ENCODE measurements around the gene LRMDA. TPM values are rescaled to one million over a fixed set of nuclear protein-coding genes. Genes with fewer than 3 reads are reported as not detected.

The LRMDA gene
- total and polyA plus RNA-seq, 2 of the 4 experiments (the other 2 are of a cell fraction): 0.07 TPM; not detected in 1

- no peaks in the 10 kb centered on the region for H3K79me1 ChIP-seq (ENCODE audit: low read depth in 1 of 2, low read length in 2 of 2)
- no TSS peak for BruUV-seq (replicated peaks)
- no peak overlapping the region for H3K9ac ChIP-seq (ENCODE audit: low read depth, low read length)
- no peak for DNase-seq
- H2AFZ ChIP-seq (replicated peaks; ENCODE audit: low read length, poor library complexity): no peak overlapping the region
- no peak overlapping the region for H3K18ac ChIP-seq (ENCODE audit: low read depth, low read length)
- ChIA-PET CTCF (interaction anchor here (0.6 kb wide), 1 partner anchor 9 kb away, joined by 4 read pairs; no protein-coding TSS in a partner anchor), POLR2A (ENCODE audit: unreplicated experiment) (no interaction called here)
- TF ChIP-seq RFX5 (IDR thresholded peaks at IDR 0.05; ENCODE audit: low read depth, low read length) (no peak), POLR2A (IDR thresholded peaks at IDR 0.05; ENCODE audit: low read depth, low read length) (no peak), FOS (IDR thresholded peaks at IDR 0.05; ENCODE audit: low read depth, low read length) (no peak), ELK1 (IDR thresholded peaks at IDR 0.05; ENCODE audit: borderline replicate concordance, low read depth, low read length) (no peak), RAD21 (IDR thresholded peaks at IDR 0.05; ENCODE audit: low read length) (no peak), NFE2L2 (IDR thresholded peaks at IDR 0.05; ENCODE audit: low read depth, low read length) (no peak), SMC3 (IDR thresholded peaks at IDR 0.05; ENCODE audit: low read depth, low read length) (no peak), CEBPB (IDR thresholded peaks at IDR 0.05; ENCODE audit: low read depth, low read length) (no peak), CTCF (conservative IDR thresholded peaks at IDR 0.05; ENCODE audit: low read depth, low read length) (no peak), CHD1 (IDR thresholded peaks at IDR 0.05; ENCODE audit: low read depth, low read length) (no peak), BHLHE40 (IDR thresholded peaks at IDR 0.05; ENCODE audit: low read depth, low read length) (no peak), MAZ (IDR thresholded peaks at IDR 0.05; ENCODE audit: borderline replicate concordance, low read depth, low read length) (no peak), USF2 (IDR thresholded peaks at IDR 0.05; ENCODE audit: low read depth, low read length) (no peak), MXI1 (IDR thresholded peaks at IDR 0.05; ENCODE audit: borderline replicate concordance, low read depth, low read length) (no peak), MAFK (IDR thresholded peaks at IDR 0.05; ENCODE audit: low read depth, low read length) (no peak)
- no peaks in the 10 kb centered on the region for H3K36me3 ChIP-seq (ENCODE audit: control insufficient read depth, insufficient read depth, low read length)
- no peaks in the 10 kb centered on the region; the same call in none of the 2 replicates for H3K27me3 ChIP-seq (ENCODE audit: control insufficient read depth, insufficient read depth, low read length)
- no peak overlapping the region for H3K56ac ChIP-seq (ENCODE audit: extremely low read depth, insufficient read depth, low read length)
- H3K9me3 ChIP-seq (ENCODE audit: control insufficient read depth, insufficient read depth, low read length): no peaks in the 10 kb centered on the region
- no peak overlapping the region for H2AK5ac ChIP-seq (ENCODE audit: low read depth, low read length)
- WGBS, 2 experiments (ENCODE audit: extremely low coverage in 2 of 2, insufficient read length in 1 of 2): no CpG with 5 or more reads among the region's 4 CpGs
- H3K4me3 ChIP-seq (ENCODE audit: insufficient read depth, low read depth, low read length): no peak overlapping the region
- H2AK9ac ChIP-seq (replicated peaks; ENCODE audit: low read depth, low read length, poor library complexity): no peak overlapping the region
- H3K9me1 ChIP-seq (ENCODE audit: insufficient read depth, low read length): no peaks in the 10 kb centered on the region
- no peak overlapping the region for H3K27ac ChIP-seq (ENCODE audit: insufficient read depth, low read length)
- no peaks in the 10 kb centered on the region for H4K20me1 ChIP-seq (ENCODE audit: insufficient read depth, low read length)
- no peak overlapping the region for H3K14ac ChIP-seq (replicated peaks; ENCODE audit: low read depth, low read length)
- dilution Hi-C loops (cut with HindIII; ENCODE audit: low sequenced_read_pairs, unreplicated experiment): no loop called here
- H3K4me2 ChIP-seq (ENCODE audit: low read depth, low read length): no peak overlapping the region
- no peak overlapping the region for H2BK5ac ChIP-seq (ENCODE audit: low read depth, low read length, poor library complexity, severe bottlenecking)
- H2BK120ac ChIP-seq (ENCODE audit: low read depth, low read length): no peak overlapping the region
- no peak overlapping the region for H4K91ac ChIP-seq (ENCODE audit: insufficient read depth, low read depth, low read length)
- no peaks in the 10 kb centered on the region for H3K4me1 ChIP-seq (ENCODE audit: control insufficient read depth, insufficient read depth, low read length)
- H3K4ac ChIP-seq (ENCODE audit: low read depth, low read length): no peak overlapping the region
- H3K23ac ChIP-seq (ENCODE audit: low read depth, low read length): no peak overlapping the region
- no peak overlapping the region for H2BK15ac ChIP-seq (ENCODE audit: low read depth, low read length)
- in situ Hi-C loops (cut with MboI; ENCODE audit: low sequenced_read_pairs): no loop called here
- ATAC-seq (ENCODE audit: low read depth): no peak
- H4K8ac ChIP-seq (ENCODE audit: low read depth in 2 of 2, low read length in 2 of 2): no peak overlapping the region
- intact Hi-C loops (cut with micrococcal nuclease): no loop called here
- no peak overlapping the region for H4K5ac ChIP-seq (ENCODE audit: low read depth, low read length)
- H2BK20ac ChIP-seq (ENCODE audit: low read depth, low read length): no peak overlapping the region
These were observed 431.5 kb downstream of the LRMDA start for GRCh38 chr10:75862935-75863334.

Data from IMR-90 (cell line).